Left ventricle myocardium inferior (tissue), 1 donor: ENCODE data around the gene MACROD1. TPM values are rescaled to one million over a fixed set of nuclear protein-coding genes. Genes with fewer than 3 reads are reported as not detected.

ENCODE experiments used
- DNase-seq: peaks from one replicate; pipeline ENCODE4 v3.0.0-alpha.2; 2020
- H3K27ac ChIP-seq: fragments of 200-600 bp; replicated peaks from 2 replicates; pipeline ENCODE4 v1.8.0; 2021
- H3K27me3 ChIP-seq: fragments of 200-600 bp; 2 replicates; pipeline ENCODE4 v1.8.0; 2021; ENCODE audit warnings: low read depth
- H3K36me3 ChIP-seq: fragments of 200-600 bp; 2 replicates; pipeline ENCODE4 v1.8.0; 2021
- H3K4me1 ChIP-seq: fragments of 200-600 bp; 2 replicates; pipeline ENCODE4 v1.8.0; 2021
- H3K4me3 ChIP-seq: fragments of 200-600 bp; 2 replicates; pipeline ENCODE4 v1.8.0; 2021; ENCODE audit warnings: mild to moderate bottlenecking, moderate library complexity
- H3K9me3 ChIP-seq: fragments of 200-600 bp; replicated peaks from 2 replicates; pipeline ENCODE4 v1.8.0; 2021
- CTCF ChIP-seq: fragments of 200-600 bp; IDR thresholded peaks from 2 replicates; pipeline ENCODE4 v1.8.0; 2021; ENCODE audit warnings: antibody characterized with exemption, mild to moderate bottlenecking, borderline replicate concordance
- intact Hi-C: fragments of 100-400 bp; cut with micrococcal nuclease; formaldehyde crosslinking; loops from one replicate; pipeline ENCODE4 v1.11.0; 2022
- total RNA-seq: library from RNA; stranded (reverse); fragmentation: NEBNext Ultra II Directional; extraction: Animal tissue kit (Norgen Biotek cat#: 25700); gene quantifications from one replicate; pipeline ENCODE4 v1.2.1, GENCODE V29; 2021
- donor health status: DM: no; HTN: yes; CAD: no; lungs with severe emphysema.

Gene MACROD1
- total RNA-seq, 1 donor from 2014 or later = 127 TPM

- Histone ChIP-seq H3K9me3 (no peaks in the 10 kb centered on the region), H3K27ac (no peak overlapping the region), H3K4me3 (no peak overlapping the region), H3K36me3 (no peaks in the 10 kb centered on the region), H3K27me3 (no peaks in the 10 kb centered on the region), H3K4me1 (peaks cover 19% of the 10 kb centered on the region)
- no peak for TF ChIP-seq CTCF
- DNase-seq = no peak
- intact Hi-C loops = no loop called here
Observed at GRCh38 chr11:64126796-64127195, 39.1 kb downstream of the MACROD1 start.

GRCh38 chr11:64126371-64126770 is 39.5 kb downstream of the MACROD1 start:
- Histone ChIP-seq H3K36me3 (no peaks in the 10 kb centered on the region), H3K27ac (no peak overlapping the region), H3K27me3 (no peaks in the 10 kb centered on the region), H3K9me3 (no peaks in the 10 kb centered on the region), H3K4me3 (no peak overlapping the region), H3K4me1 (peaks cover 20% of the 10 kb centered on the region)
- intact Hi-C loops = no loop called here
- DNase-seq = no peak
- no peak for TF ChIP-seq CTCF

- Histone ChIP-seq H3K27me3 (no peaks in the 10 kb centered on the region), H3K9me3 (no peaks in the 10 kb centered on the region), H3K36me3 (no peaks in the 10 kb centered on the region), H3K4me1 (peaks cover 27% of the 10 kb centered on the region), H3K4me3 (no peak overlapping the region), H3K27ac (no peak overlapping the region)
- intact Hi-C loops = no loop called here
- DNase-seq = no peak
- TF ChIP-seq CTCF = no peak
Observed at GRCh38 chr11:64125676-64126075, 40.2 kb downstream of the MACROD1 start.

- H3K4me3 ChIP-seq = no peak overlapping the region
- no peaks in the 10 kb centered on the region for H3K36me3 ChIP-seq
- no peak for TF ChIP-seq CTCF
- intact Hi-C loops = no loop called here
- no peak for DNase-seq
- H3K27ac ChIP-seq = no peak overlapping the region
- H3K9me3 ChIP-seq = no peaks in the 10 kb centered on the region
- H3K4me1 ChIP-seq = peaks cover 31% of the 10 kb centered on the region
- H3K27me3 ChIP-seq = no peaks in the 10 kb centered on the region
Observed at GRCh38 chr11:64124147-64124546, 41.8 kb downstream of the MACROD1 start.

GRCh38 chr11:64123679-64124078 is 42.2 kb downstream of the MACROD1 start:
- Histone ChIP-seq H3K4me3 (no peak overlapping the region), H3K4me1 (peaks cover 32% of the 10 kb centered on the region), H3K9me3 (no peaks in the 10 kb centered on the region), H3K27me3 (no peaks in the 10 kb centered on the region), H3K27ac (no peak overlapping the region), H3K36me3 (no peaks in the 10 kb centered on the region)
- DNase-seq = no peak
- TF ChIP-seq CTCF = no peak
- intact Hi-C loops = no loop called here
